SH-SY5Y (cell line): Measurements from ENCODE around the gene KRT38.

ENCODE experiments used
- GATA2 ChIP-seq: IDR thresholded peaks from 2 replicates; pipeline ENCODE4 v1.6.1; 2011; ENCODE audit warnings: mild to moderate bottlenecking, low read depth, low read length
- GATA3 ChIP-seq: IDR thresholded peaks from 2 replicates; pipeline ENCODE4 v1.6.1; 2011; ENCODE audit warnings: low read depth, mild to moderate bottlenecking, low read length, moderate library complexity

KRT38 gene

GRCh38 chr17:41475421-41475820, 34.6 kb upstream of the KRT38 start:
- TF ChIP-seq GATA3 (no peak), GATA2 (no peak)

DNA sequence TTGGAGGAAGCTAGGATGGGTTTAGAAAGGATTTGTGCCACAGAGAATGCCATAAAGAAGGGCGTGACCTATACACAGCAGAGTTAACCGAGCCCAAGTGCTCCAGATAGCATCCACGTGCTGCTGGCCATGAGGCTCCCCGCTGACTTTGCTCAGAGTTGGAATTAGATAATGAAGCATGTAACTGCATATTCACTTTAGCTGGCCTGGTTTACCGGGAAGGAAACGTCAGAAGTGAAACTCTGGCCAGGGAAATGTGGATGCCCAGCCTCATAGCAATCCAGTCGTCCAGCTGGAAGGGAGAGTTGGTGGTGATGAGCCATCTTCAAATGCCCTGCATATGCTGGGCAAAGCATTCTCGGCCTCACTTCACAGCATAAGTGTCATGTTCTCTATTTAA, 34.1 kb upstream of the KRT38 start:
- TF ChIP-seq GATA2 (no peak), GATA3 (no peak)

DNA sequence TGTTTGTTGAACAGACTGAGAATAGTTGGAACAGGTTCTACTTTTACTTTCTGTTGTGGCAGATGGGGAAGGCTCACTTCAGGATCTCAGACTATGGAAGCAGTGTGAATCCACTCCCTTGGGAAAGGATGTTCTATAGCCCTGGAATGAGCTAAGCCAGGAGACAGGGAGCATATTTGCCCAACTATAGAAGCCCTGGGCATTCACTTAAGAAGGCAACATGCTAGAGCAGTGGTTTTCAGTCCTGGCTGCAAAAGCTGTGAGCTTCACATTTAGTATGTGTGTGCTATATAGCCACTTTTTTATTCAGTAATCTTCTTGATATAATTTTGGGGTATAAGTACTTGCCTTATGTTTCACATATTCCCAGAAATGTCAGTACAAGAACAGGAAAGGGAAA, 27.6 kb upstream of the KRT38 start:
- TF ChIP-seq GATA3 (no peak), GATA2 (no peak)

DNA sequence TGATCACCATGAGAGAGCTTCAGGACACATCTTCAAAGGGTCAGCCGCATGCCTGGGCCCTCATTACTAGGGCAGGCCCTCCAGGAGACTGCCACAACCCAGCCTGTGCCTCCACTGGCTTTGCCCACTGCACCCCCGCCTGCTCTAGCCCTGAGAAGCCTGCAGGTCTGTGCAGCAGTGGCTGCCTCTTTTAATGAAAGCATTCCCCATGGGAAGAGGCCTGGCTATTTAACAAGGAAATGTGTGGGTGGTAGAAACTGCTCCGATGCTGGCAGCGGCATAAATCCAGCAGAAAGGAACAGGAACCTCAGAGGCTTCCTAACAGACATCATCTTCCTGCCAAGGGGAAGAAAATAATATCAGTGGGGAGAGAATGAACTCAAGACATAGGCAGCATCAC, 26.8 kb upstream of the KRT38 start:
- no peak for TF ChIP-seq GATA2
- no peak for TF ChIP-seq GATA3

DNA sequence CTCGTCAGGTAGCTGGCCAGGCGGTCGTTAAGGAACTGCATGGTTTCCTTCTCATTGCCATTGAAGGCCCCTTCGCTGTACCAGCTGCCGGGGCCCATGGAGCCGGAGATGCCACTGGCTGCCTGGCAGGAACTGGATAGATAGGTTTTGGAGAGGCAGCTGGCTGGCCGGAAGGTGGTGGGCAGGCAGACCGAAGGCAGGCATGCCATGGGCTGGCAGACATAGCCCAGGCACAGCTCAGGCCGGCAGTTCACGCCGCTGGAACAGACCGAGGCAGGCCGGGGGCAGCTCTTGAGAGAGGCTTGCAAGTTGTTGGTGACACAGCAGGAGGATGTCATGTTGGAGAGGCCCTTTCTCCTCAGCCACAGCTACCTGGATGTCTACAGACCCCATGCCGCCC, 26.2 kb upstream of the KRT38 start, which contains the start of gene KRT32:
Gene KRT32 (minus strand): TSS at position 399 of the 400 bp plus-strand sequence. CDS start 61 bp downstream, at position 338.
- TF ChIP-seq GATA3, result no peak
- no peak for TF ChIP-seq GATA2

DNA sequence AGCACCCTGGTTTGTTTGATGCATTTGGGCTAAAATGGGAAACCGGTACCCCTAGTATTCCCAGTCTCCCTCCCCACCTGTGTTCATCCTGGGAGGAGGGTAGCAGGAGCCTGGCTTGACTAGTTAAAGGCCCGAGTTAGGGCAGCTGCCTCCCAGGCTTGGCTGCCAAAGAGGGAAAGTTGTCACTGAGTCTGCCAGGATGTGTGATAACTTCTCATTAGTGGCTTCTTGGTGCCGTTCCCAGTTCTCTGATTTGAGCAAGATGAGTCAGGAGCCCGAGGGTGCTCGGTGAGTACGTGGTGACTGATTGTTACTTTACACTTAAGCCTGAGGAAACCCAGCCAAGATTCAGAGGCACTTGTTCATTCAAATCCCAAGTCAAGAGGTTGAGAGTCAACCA, 23.9 kb upstream of the KRT38 start:
- TF ChIP-seq GATA2 (no peak), GATA3 (no peak)

- TF ChIP-seq GATA3, result no peak
- no peak for TF ChIP-seq GATA2
Observed at GRCh38 chr17:41464173-41464572, 23.4 kb upstream of the KRT38 start.

- no peak for TF ChIP-seq GATA2
- no peak for TF ChIP-seq GATA3
Observed at GRCh38 chr17:41463746-41464145, 23.0 kb upstream of the KRT38 start.

- TF ChIP-seq GATA3, result no peak
- TF ChIP-seq GATA2, result no peak
Observed at GRCh38 chr17:41462705-41463104, 21.9 kb upstream of the KRT38 start.

- no peak for TF ChIP-seq GATA3
- TF ChIP-seq GATA2, result no peak
Observed at GRCh38 chr17:41457676-41458075, 16.9 kb upstream of the KRT38 start.

- TF ChIP-seq GATA3, result no peak
- TF ChIP-seq GATA2, result no peak
Observed at GRCh38 chr17:41456204-41456603, 15.4 kb upstream of the KRT38 start.

- no peak for TF ChIP-seq GATA3
- TF ChIP-seq GATA2, result no peak
Observed at GRCh38 chr17:41455236-41455635, 14.5 kb upstream of the KRT38 start.

DNA sequence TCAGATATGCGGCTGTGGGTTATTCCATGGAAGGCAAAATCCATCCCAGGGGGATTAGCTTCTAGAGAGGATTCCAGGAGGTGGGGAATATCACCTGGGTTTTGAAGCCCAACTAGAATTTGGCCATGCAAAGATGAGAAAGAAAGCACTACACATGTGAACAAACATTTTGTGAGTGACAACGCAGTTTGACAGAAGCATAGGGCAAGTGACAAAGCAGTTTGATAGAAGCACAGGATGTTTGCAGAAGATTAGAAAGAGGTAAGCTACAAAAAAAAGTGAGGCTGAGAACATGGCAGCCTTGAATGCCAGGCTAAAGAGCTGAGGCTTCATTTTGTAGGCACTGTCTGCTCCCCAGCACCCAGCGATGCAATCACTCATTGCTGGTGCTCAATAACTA, 12.3 kb upstream of the KRT38 start:
- TF ChIP-seq GATA3 (no peak), GATA2 (no peak)

DNA sequence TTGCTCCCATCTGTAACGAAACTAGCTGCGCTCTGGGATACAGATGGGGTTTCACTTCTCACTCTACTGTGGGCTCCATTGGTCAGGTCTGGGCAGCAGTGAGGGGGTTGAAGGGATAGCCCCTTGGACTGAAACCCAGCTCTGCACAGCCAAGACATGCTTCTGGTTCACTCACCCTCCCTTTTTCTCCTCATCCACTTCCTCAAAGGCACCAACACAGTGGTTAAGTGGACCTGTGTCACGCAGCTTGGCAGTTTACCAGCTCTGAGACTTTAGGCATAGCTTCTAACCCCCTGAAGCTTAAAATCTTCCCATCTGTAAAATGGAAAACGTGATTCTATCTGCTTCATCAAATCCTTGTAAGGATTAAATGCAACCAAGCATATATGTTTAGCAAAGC, 11.5 kb upstream of the KRT38 start:
- no peak for TF ChIP-seq GATA2

GRCh38 chr17:41451154-41451728, 10.5 kb upstream of the KRT38 start:
- TF ChIP-seq GATA3 (no peak), GATA2 (no peak)

GRCh38 chr17:41449008-41449407, 8.2 kb upstream of the KRT38 start:
- no peak for TF ChIP-seq GATA3
- no peak for TF ChIP-seq GATA2
